GM23338 (cell line): ENCODE measurements around the gene PHF23. TPM values are rescaled to one million over a fixed set of nuclear protein-coding genes. Genes with fewer than 3 reads are reported as not detected.
"Not testable (repeated sequence)": the region's sequence is repeated elsewhere in the genome, so short reads cannot be mapped to it uniquely, and the experiment has no call there.

Experiments
- ATAC-seq: fragments of 200-7000 bp; cut with Tn5 transposase; 3 replicates; pipeline ENCODE4 v1.9.1; 2020
- DNase-seq: peaks from one replicate; pipeline ENCODE4 v3.0.0-alpha.2; 2015; ENCODE audit warnings: low spot score
- H2AFZ ChIP-seq: fragments of 200-600 bp; sonication (generic); 2 replicates; pipeline ENCODE4 v1.8.0; 2016; ENCODE audit warnings: antibody characterized with exemption, mild to moderate bottlenecking, moderate library complexity
- H3F3A ChIP-seq: fragments of 200-600 bp; sonication (generic); replicated peaks from 2 replicates; pipeline ENCODE4 v1.8.0; 2017; ENCODE audit warnings: antibody characterized with exemption, mixed run types, low read depth
- H3K27ac ChIP-seq: fragments of 200-600 bp; sonication (generic); 2 replicates; pipeline ENCODE4 v1.6.1; 2016; ENCODE audit warnings: low read depth
- H3K27me3 ChIP-seq: fragments of 200-600 bp; sonication (generic); 2 replicates; pipeline ENCODE4 v1.8.0; 2016; ENCODE audit warnings: mild to moderate bottlenecking, mixed run types, moderate library complexity; ENCODE audit not compliant: insufficient read depth
- H3K36me3 ChIP-seq: fragments of 200-600 bp; sonication (generic); 2 replicates; pipeline ENCODE4 v1.8.0; 2016; ENCODE audit warnings: mild to moderate bottlenecking; ENCODE audit not compliant: insufficient read depth
- H3K4me1 ChIP-seq: fragments of 200-600 bp; sonication (generic); 2 replicates; pipeline ENCODE4 v1.8.0; 2016; ENCODE audit warnings: mild to moderate bottlenecking, moderate library complexity; ENCODE audit not compliant: insufficient read depth
- H3K4me2 ChIP-seq: fragments of 200-600 bp; sonication (generic); 2 replicates; pipeline ENCODE4 v1.7.1; 2017; ENCODE audit warnings: mixed run types
- H3K4me3 ChIP-seq: fragments of 200-600 bp; sonication (generic); 2 replicates; pipeline ENCODE4 v1.6.1; 2016; ENCODE audit warnings: mixed run types
- H3K79me2 ChIP-seq: fragments of 200-600 bp; sonication (generic); replicated peaks from 2 replicates; pipeline ENCODE4 v1.8.0; 2017; ENCODE audit warnings: mild to moderate bottlenecking; ENCODE audit not compliant: insufficient read depth
- H3K9me2 ChIP-seq: fragments of 200-600 bp; sonication (generic); 2 replicates; pipeline ENCODE4 v1.8.0; 2017; ENCODE audit not compliant: insufficient read depth
- H4K20me1 ChIP-seq: fragments of 200-600 bp; sonication (generic); replicated peaks from 2 replicates; pipeline ENCODE4 v1.8.0; 2017; ENCODE audit warnings: mild to moderate bottlenecking; ENCODE audit not compliant: insufficient read depth
- H3K27ac Mint-ChIP-seq: 2 replicates; pipeline ENCODE4 v1.8.0; 2020; ENCODE audit warnings: inconsistent platforms, mild to moderate bottlenecking, moderate library complexity, mixed read lengths
- H3K27me3 Mint-ChIP-seq: 3 replicates; pipeline ENCODE4 v1.8.0; 2022; ENCODE audit warnings: low read depth, mild to moderate bottlenecking, moderate library complexity, mixed read lengths, inconsistent platforms; ENCODE audit not compliant: insufficient read depth, poor library complexity
- H3K36me3 Mint-ChIP-seq: 3 replicates; pipeline ENCODE4 v1.8.0; 2021; ENCODE audit warnings: low read depth, mild to moderate bottlenecking, inconsistent platforms, moderate library complexity, mixed read lengths
- H3K4me1 Mint-ChIP-seq: 3 replicates; pipeline ENCODE4 v1.8.0; 2020; ENCODE audit warnings: mild to moderate bottlenecking, inconsistent platforms, mixed read lengths
- H3K4me3 Mint-ChIP-seq: 3 replicates; pipeline ENCODE4 v1.8.0; 2021; ENCODE audit warnings: moderate library complexity, mild to moderate bottlenecking, inconsistent platforms, mixed read lengths
- H3K9me3 Mint-ChIP-seq: 3 replicates; pipeline ENCODE4 v1.8.0; 2020; ENCODE audit warnings: moderate library complexity, mild to moderate bottlenecking, inconsistent platforms, mixed read lengths
- CREB1 ChIP-seq: fragments of 250-450 bp; sonication (Bioruptor Pico); IDR thresholded peaks from 2 replicates; pipeline ENCODE4 v1.5.0; 2020; ENCODE audit warnings: low read depth, mild to moderate bottlenecking, moderate library complexity
- polyA plus RNA-seq: library from polyadenylated mRNA; unstranded; fragments of >200 nt; fragmentation: Nextera tagmentation; extraction: Ambion mirVana; gene quantifications from 2 replicates; pipeline ENCODE4 v1.2.1, GENCODE V29; 2016
- total RNA-seq: library from RNA; depleted of rRNA; stranded (reverse); fragments of >200 nt; shearing (Covaris generic); gene quantifications from 2 replicates; pipeline ENCODE4 v1.2.3, GENCODE V29; 2014
- TF ChIP-seq, protein P1 (sequence below), 2 experiments: fragments of 200-600 bp in 1 of 2; sonication (generic) in 1 of 2; conservative IDR thresholded peaks; 2 replicates each; pipeline versions ENCODE4 v1.5.1 to v1.6.1; 2016 to 2017; ENCODE audit warnings: antibody characterized with exemption in 2 of 2, low read depth in 2 of 2, mild to moderate bottlenecking in 2 of 2, moderate library complexity in 1 of 2
- TF ChIP-seq, protein P2 (sequence below): IDR thresholded peaks from one replicate; pipeline ENCODE4 v1.6.1; 2018; ENCODE audit warnings: antibody characterized with exemption; ENCODE audit not compliant: unreplicated experiment
- TF ChIP-seq, protein P3 (sequence below): IDR thresholded peaks from 2 replicates; pipeline ENCODE4 v1.6.1; 2016; ENCODE audit warnings: antibody characterized with exemption

Gene PHF23
- total and polyA plus RNA-seq, 2 experiments from 2014 or later, result 35.4 to 51.0 TPM

GRCh38 chr17:7246779-7247178 lies 7.5 kb upstream of the PHF23 start (continued):
- no peak for TF ChIP-seq CREB1 (CRISPR knock-in tag)
- TF ChIP-seq, protein P1, sequence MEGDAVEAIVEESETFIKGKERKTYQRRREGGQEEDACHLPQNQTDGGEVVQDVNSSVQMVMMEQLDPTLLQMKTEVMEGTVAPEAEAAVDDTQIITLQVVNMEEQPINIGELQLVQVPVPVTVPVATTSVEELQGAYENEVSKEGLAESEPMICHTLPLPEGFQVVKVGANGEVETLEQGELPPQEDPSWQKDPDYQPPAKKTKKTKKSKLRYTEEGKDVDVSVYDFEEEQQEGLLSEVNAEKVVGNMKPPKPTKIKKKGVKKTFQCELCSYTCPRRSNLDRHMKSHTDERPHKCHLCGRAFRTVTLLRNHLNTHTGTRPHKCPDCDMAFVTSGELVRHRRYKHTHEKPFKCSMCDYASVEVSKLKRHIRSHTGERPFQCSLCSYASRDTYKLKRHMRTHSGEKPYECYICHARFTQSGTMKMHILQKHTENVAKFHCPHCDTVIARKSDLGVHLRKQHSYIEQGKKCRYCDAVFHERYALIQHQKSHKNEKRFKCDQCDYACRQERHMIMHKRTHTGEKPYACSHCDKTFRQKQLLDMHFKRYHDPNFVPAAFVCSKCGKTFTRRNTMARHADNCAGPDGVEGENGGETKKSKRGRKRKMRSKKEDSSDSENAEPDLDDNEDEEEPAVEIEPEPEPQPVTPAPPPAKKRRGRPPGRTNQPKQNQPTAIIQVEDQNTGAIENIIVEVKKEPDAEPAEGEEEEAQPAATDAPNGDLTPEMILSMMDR (conservative IDR thresholded peaks at IDR 0.05; ENCODE audit: low read depth in 2 of 2), result no peak
- TF ChIP-seq, protein P2, sequence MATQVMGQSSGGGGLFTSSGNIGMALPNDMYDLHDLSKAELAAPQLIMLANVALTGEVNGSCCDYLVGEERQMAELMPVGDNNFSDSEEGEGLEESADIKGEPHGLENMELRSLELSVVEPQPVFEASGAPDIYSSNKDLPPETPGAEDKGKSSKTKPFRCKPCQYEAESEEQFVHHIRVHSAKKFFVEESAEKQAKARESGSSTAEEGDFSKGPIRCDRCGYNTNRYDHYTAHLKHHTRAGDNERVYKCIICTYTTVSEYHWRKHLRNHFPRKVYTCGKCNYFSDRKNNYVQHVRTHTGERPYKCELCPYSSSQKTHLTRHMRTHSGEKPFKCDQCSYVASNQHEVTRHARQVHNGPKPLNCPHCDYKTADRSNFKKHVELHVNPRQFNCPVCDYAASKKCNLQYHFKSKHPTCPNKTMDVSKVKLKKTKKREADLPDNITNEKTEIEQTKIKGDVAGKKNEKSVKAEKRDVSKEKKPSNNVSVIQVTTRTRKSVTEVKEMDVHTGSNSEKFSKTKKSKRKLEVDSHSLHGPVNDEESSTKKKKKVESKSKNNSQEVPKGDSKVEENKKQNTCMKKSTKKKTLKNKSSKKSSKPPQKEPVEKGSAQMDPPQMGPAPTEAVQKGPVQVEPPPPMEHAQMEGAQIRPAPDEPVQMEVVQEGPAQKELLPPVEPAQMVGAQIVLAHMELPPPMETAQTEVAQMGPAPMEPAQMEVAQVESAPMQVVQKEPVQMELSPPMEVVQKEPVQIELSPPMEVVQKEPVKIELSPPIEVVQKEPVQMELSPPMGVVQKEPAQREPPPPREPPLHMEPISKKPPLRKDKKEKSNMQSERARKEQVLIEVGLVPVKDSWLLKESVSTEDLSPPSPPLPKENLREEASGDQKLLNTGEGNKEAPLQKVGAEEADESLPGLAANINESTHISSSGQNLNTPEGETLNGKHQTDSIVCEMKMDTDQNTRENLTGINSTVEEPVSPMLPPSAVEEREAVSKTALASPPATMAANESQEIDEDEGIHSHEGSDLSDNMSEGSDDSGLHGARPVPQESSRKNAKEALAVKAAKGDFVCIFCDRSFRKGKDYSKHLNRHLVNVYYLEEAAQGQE, result no peak

GRCh38 chr17:7243838-7244237 lies 4.6 kb upstream of the PHF23 start:
- H4K20me1 ChIP-seq, H3K4me3 ChIP-seq, ATAC-seq, H3K27ac Mint-ChIP-seq, DNase-seq, H3K9me3 Mint-ChIP-seq, H3K4me2 ChIP-seq, H2AFZ ChIP-seq, H3K9me2 ChIP-seq, H3K27me3 ChIP-seq: not testable (repeated sequence)
- H3K4me3 Mint-ChIP-seq, result peak overlapping the region; percentile 87; the same call in 1 of the 3 replicates
- H3K27ac ChIP-seq, result peak overlapping the region; percentile 76; the same call in 1 of the 2 replicates
- H3K4me1 Mint-ChIP-seq, result peaks cover 40% of the 10 kb centered on the region
- H3K36me3 ChIP-seq, result peaks cover 16% of the 10 kb centered on the region; the same call in 1 of the 2 replicates
- H3F3A ChIP-seq, result peaks cover 27% of the 10 kb centered on the region
- peaks cover 19% of the 10 kb centered on the region for H3K27me3 Mint-ChIP-seq
- peaks cover 23% of the 10 kb centered on the region for H3K4me1 ChIP-seq
- peaks cover 50% of the 10 kb centered on the region for H3K36me3 Mint-ChIP-seq
- H3K79me2 ChIP-seq, result peaks cover 45% of the 10 kb centered on the region

- H3K4me1 Mint-ChIP-seq, result peaks cover 37% of the 10 kb centered on the region
- Histone ChIP-seq H3K27me3 (no peaks in the 10 kb centered on the region), H3K36me3 (peaks cover 16% of the 10 kb centered on the region; the same call in 1 of the 2 replicates), H2AFZ (no peak overlapping the region), H3K79me2 (peaks cover 44% of the 10 kb centered on the region), H3K4me3 (peak overlapping the region; percentile 78), H3K9me2 (no peaks in the 10 kb centered on the region), H3K27ac (peak overlapping the region; percentile 76), H4K20me1 (peaks cover 6% of the 10 kb centered on the region; the same call in 1 of the 2 replicates), H3K4me1 (peaks cover 20% of the 10 kb centered on the region), H3K4me2 (peak overlapping the region; percentile 81), H3F3A (peaks cover 27% of the 10 kb centered on the region)
- H3K27me3 Mint-ChIP-seq, result peaks cover 22% of the 10 kb centered on the region
- H3K27ac Mint-ChIP-seq, result peak overlapping the region; percentile 89
- H3K4me3 Mint-ChIP-seq, result peak overlapping the region; percentile 87
- H3K9me3 Mint-ChIP-seq, result no peaks in the 10 kb centered on the region; the same call in 1 of the 3 replicates
- TF ChIP-seq, protein P1 (conservative IDR thresholded peaks at IDR 0.05; ENCODE audit: low read depth in 2 of 2), result no peak
- TF ChIP-seq, protein P3, sequence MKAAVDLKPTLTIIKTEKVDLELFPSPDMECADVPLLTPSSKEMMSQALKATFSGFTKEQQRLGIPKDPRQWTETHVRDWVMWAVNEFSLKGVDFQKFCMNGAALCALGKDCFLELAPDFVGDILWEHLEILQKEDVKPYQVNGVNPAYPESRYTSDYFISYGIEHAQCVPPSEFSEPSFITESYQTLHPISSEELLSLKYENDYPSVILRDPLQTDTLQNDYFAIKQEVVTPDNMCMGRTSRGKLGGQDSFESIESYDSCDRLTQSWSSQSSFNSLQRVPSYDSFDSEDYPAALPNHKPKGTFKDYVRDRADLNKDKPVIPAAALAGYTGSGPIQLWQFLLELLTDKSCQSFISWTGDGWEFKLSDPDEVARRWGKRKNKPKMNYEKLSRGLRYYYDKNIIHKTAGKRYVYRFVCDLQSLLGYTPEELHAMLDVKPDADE, result no peak
- DNase-seq (no peak), ATAC-seq (no peak)
- H3K36me3 Mint-ChIP-seq, result peaks cover 50% of the 10 kb centered on the region
Measured at GRCh38 chr17:7243453-7243729, 4.1 kb upstream of the PHF23 start.
